Measurements from ENCODE around the gene ZDHHC11.
"Not testable (repeated sequence)": the region's sequence is repeated elsewhere in the genome, so short reads cannot be mapped to it uniquely, and the experiment has no call there.

The ZDHHC11 gene

GRCh38 chr5:856531-857425, 6.0 kb upstream of the ZDHHC11 start:
- DNase-seq, result no peak

- DNase-seq, result peak in 1 of 2 experiments; percentile 40
Measured at GRCh38 chr5:855771-856530, 5.2 kb upstream of the ZDHHC11 start.

GRCh38 chr5:854966-855743, 4.4 kb upstream of the ZDHHC11 start:
- DNase-seq, result no peak

DNA sequence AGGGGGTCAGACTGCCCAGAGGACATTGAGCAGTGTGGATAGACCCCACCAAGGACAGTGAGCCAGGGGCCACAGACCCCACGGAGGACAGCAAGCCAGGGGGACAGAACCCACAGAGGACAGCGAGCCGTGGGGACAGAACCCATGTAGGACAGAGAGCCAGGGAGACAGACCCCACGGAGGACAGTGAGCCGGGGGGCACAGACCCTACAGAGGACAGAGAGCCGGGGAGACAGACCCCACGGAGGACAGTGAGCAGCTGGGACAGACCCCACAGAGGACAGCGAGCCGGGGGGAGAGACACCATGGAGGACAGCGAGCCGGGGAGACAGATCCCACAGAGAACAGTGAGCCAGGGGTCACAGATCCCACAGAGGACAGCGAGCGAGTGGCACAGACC, 3.4 kb upstream of the ZDHHC11 start:
- no peak for DNase-seq

DNA sequence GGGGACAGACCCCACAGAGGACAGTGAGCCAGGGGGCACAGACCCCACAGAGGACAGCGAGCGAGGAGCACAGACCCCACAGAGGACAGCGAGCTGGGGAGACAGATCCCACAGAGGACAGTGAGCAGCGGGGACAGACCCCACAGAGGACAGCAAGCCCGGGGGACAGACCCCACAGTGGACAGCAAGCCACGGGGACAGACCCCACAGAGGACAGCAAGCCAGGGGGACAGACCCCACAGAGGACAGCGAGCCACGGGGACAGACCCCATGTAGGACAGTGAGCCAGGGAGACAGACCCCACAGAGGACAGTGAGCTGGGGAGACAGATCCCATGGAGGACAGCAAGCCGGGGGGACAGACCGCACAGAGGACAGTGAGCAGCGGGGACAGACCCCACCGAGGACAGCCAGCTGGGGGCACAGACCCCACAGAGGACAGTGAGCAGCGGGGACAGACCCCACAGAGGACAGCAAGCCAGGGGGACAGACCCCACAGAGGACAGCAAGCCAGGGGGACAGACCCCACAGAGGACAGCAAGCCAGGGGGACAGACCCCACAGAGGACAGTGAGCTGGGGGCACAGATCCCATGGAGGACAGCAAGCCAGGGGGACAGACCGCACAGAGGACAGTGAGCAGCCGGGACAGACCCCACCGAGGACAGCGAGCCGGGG, 2.8 kb upstream of the ZDHHC11 start:
- not testable (repeated sequence) for DNase-seq

DNA sequence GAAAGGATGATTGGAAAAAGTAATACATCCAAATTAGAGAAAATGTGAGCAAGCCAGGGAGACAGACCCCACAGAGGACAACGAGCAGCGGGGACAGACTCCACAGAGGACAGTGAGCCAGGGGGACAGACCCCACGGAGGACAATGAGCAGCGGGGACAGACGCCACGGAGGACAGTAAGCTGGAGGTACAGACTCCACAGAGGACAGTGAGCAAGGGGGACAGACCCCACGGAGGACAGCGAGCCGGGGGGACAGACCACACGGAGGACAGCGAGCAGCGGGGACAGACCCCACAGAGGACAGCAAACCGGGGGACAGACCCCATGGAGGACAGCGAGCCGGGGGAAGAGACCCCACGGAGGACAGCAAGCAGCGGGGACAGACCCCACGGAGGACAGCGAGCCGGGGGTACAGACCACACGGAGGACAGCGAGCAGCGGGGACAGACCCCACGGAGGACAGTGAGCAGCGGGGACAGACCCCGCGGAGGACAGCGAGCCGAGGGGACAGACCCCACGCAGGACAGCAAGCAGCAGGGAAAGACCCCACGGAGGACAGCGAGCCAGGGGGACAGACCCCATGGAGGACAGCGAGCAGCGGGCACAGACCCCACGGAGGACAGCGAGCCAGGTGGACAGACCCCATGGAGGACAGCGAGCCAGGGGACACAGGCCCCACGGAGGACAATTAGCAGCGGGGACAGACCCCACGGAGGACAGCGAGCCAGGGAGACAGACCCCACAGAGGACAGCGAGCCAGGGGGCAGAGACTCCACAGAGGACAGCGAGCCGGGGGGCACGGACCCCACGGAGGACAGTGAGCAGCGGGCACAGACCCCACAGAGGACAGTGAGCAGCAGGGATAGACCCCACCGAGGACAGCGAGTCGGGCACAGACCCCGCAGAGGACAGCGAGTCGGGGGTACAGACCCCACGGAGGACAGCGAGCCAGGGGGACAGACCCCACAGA, 1.9 kb upstream of the ZDHHC11 start:
- DNase-seq, result no peak

- DNase-seq, result peak in 1 of 2 experiments; percentile 15
Measured at GRCh38 chr5:852018-852417, 1.2 kb upstream of the ZDHHC11 start.

DNA sequence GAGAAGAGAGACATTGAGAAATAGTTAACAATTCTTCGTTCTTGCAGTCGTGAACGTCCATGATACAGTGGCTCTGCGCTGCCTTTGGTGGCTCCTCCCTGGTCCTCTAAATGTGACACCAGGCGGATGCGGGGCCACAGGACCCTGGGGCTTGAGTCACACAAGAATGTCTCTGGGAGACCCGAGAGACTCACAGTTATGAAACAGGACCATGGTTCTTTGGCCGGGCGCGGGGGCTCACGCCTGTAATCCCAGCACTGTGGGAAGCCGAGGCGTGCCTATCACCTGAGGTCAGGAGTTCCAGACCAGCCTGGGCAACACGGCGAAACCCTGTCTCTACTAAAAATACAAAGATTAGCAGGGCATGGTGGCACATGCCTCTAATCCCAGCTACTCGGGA, 767 bp upstream of the ZDHHC11 start:
- no peak for DNase-seq

- DNase-seq, result peak in 1 of 2 experiments; percentile 26
Measured at GRCh38 chr5:851076-851475, 290 bp upstream of the ZDHHC11 start.

- DNase-seq, result peak in 1 of 2 experiments; percentile 14
Measured at GRCh38 chr5:849651-850301, 1.0 kb downstream of the ZDHHC11 start.

DNA sequence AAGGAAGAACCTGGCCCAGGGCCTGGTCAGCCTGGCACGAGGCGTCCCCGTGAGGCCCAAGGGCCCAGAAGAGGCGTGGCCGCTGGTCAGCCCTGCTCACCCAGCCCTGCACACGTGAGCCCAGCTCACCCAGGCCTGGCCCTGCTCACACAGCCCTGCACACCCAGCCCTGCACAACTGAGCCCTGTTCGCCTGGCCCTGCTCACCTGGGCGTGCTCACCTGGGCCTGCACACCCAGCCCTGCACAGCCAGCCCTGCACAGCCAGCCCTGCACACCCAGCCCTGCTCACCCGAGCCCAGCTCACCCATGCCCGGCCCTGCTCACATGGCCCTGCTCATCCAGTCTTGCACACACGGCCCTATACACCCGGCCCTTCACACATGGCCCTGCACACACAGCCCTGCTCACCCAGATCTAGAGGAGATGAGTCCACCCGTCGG, 2.1 kb downstream of the ZDHHC11 start:
- DNase-seq, result no peak

DNA sequence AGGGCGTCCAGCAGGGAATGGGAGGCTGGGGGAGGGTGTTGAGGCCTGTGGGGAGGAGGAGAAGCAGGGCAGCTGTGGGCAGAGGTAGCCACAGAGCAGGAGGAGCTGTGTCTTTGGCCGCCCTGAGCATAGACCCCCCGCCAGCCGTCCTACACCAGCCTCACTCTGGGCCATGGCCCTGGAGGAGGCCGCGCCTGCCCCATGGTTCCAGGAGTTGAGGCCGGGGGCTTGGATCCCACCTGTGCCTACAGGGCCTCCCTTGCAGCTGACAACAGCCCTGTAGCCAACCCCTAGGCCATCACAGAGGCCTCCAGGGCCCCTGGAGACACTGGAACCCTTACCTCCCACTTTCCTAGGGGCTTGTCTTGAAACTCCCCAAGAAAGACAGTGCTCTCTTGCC, 3.0 kb downstream of the ZDHHC11 start:
- DNase-seq, result not testable (repeated sequence)

DNA sequence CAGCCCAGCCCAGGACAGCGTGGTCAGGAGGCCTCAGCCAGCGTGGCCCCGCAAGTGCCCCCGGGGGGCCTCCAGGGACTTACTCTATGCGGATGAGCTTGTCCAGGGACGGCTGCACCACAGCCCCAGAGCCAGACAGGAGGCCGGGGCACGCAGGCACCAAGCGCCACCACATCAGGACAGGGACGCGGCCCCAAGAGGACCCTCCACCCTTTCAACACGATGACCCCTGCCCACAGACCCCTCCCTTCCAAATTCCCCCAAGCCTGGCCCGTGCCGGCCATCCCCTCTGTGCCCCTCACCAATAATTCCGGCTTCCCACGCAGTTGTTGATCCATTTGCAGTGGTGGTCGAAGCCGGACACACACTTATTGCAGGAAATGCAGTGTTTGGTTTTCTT, 3.6 kb downstream of the ZDHHC11 start:
- DNase-seq, result not testable (repeated sequence)

DNA sequence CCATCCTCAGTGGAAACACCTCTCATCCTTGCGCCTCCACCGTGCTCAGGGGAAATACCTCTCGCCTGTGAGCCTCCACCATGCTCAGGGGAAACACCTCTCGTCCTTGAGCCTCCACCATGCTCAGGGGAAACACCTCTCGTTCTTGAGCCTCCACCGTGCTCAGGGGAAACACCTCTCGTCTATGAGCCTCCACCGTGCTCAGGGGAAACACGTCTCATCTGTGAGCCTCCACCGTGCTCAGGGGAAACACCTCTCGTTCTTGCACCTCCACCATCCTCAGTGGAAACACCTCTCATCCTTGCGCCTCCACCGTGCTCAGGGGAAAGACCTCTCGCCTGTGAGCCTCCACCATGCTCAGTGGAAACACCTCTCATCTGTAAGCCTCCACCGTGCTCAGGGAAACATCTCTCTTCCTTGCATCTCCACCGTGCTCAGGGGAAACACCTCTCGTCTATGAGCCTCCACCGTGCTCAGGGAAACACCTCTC, 4.1 kb downstream of the ZDHHC11 start:
- DNase-seq, result not testable (repeated sequence)

DNA sequence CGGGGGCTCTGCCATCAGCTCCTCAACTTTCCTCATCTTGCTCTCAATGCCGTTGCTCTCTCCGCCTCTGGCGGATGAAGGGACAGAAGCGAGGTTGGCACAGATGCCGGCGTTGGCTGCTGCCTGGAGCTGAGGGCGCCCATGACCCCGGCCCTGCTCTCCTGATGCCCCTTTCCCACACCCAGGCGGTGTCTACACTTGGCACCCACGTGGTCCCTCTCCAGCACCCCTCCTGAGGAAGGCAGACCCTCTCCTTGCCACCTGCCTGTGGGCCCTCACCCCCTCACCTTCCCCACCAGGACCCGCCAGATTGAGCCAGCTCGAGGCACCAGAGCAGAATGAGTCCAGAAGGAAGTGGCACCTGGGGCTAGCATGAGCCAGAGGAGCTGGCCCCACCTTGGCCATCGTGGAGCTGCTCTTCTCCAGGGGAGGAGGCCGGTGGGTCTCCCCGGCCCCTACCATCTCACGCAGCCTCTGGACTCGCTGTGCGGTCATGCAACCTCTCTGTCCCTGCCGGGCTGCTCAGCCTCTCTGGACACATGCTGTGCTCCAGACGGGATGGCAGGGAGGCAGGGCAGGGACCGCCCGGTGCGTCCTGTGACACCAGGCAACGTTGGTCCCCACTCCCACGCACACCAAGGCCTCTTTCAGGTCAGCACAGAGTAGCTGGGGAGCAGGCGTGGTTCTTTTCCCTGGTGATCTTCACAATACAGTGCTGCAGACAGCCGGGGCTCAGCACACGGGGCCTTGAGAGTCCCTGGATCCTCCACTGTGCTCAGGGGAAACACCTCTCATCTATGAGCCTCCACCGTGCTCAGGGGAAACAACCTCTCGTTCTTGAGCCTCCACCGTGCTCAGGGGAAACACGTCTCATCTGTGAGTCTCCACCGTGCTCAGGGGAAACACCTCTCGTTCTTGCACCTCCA, 4.8 kb downstream of the ZDHHC11 start:
- DNase-seq, result not testable (repeated sequence)

GRCh38 chr5:845031-845675, 5.6 kb downstream of the ZDHHC11 start:
- peak in 1 of 2 experiments; percentile 34 for DNase-seq

DNA sequence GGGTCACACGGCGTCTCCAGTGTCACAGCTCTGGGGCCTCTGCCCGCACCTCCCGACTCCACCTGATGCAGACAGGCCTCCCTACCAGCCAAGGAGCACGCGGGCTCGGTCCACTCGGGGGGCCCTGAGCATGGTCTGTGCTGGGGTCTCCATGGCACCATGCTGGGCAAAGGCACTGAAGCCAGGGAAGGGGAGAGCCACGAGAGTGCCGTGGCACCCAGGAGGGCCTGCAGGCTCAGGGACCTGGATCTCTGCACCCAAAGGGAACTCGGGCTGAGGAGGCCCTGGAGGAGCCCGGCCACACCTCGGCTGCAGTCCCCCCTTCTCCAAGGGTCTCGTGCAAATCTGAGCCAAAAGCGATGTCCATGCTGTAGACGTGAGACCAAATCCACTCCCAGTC, 6.4 kb downstream of the ZDHHC11 start:
- DNase-seq, result not testable (repeated sequence)

DNA sequence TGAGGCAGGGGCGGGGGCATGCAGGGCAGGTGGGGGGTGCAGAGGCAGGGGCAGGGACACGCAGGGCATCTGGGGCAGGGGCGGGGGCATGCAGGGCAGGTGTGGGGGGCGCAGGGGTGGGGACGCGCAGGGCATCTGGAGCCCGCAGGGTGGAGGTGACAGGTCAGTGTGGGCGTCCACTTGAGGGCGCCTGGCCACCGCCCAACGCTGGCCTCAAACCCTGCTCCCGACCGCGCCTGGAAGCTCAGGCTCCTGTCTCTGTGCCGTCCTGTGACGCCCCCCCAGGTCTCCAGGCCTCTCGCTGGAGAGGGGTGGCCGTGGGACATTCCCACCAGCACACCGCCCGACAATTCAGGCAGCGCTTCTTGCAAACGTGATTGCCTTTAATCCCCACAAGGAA, 6.9 kb downstream of the ZDHHC11 start:
- DNase-seq, result not testable (repeated sequence)

- not testable (repeated sequence) for DNase-seq
Measured at GRCh38 chr5:843371-843770, 7.4 kb downstream of the ZDHHC11 start.

Measured in NCI-H526 (cell line).